Measurements from ENCODE around the gene SUMF1.
"Not testable (repeated sequence)": the region's sequence is repeated elsewhere in the genome, so short reads cannot be mapped to it uniquely, and the experiment has no call there.

SUMF1 gene

GRCh38 chr3:4332574-4332973 lies 134.5 kb downstream of the SUMF1 start:
- no peak for DNase-seq

- no peak for DNase-seq
Measured at GRCh38 chr3:4332111-4332510, 135.0 kb downstream of the SUMF1 start.

DNA sequence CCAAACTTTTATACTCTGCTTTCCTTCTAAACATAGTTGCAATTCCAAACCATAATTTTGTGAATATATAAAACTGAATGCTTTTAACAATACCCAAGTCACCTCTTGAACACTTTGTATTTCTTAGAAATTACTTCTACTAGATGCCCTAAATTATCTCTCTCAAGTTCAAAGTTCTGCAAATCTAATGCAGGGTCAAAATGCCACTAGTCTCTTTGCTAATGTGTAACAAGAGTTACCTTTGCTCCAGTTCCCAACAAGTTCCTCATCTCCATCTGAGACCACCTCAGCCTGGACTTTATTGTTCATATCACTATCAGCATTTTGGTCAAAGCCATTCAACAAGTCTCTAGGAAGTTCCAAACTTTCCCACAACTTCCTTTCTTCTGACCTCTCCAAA lies 137.3 kb downstream of the SUMF1 start:
- DNase-seq: not testable (repeated sequence)

- no peak for DNase-seq
Measured at GRCh38 chr3:4326868-4327267, 140.2 kb downstream of the SUMF1 start.

DNA sequence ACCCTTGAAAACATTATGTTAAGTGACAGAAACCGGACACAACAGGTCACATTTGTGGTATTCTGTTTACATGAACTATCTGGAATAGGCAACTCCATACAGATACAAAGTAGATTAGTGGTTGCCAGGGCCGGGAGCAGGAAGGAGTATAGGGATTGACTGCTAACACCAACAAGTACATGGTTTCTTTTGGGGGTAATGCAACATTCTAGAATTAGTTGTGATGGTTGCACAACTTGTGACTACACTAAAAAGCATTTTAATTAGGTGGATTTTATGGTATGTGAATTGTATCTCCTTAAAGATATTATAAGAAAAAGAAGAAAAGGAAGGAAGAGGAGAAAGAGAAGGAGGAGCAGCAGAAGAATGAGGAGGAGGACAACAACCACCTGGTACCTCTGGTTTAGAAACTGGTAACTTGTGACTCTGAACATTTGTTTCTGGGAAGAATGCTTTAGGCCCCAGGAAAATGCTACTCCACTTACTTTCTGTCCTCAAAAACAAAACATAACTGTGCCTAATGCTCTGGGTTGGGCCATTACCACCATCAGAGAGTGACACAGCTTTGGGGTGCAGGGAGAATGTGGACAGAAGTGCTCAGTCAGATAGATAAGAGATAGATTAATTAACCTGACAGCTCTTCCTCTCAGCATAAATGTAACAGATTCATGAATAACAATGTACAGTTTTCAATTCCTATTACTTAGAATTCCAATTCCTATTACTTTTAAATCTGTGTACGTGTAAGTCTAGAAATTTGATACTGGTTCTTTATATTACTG lies 143.6 kb downstream of the SUMF1 start:
- no peak for DNase-seq

DNA sequence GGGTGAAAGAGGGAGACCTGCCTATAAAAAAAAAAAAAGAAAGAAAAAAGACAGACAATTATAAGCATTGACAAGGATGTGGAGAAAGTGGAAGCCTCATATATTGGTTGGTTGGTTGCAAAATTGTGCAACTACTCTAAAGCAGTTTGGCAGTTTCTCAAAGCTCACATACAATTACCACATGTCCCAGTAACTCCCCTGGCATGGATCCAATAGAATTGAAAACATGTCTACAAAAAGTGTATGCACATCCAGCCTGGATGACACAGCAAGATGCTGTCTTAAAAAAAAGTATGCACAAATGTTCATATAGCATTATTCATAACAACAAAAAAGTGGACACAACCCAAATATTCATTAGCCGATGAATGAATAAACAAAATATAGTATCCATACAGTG lies 144.4 kb downstream of the SUMF1 start:
- DNase-seq: no peak

- no peak for DNase-seq
Measured at GRCh38 chr3:4321732-4322131, 145.3 kb downstream of the SUMF1 start.

DNA sequence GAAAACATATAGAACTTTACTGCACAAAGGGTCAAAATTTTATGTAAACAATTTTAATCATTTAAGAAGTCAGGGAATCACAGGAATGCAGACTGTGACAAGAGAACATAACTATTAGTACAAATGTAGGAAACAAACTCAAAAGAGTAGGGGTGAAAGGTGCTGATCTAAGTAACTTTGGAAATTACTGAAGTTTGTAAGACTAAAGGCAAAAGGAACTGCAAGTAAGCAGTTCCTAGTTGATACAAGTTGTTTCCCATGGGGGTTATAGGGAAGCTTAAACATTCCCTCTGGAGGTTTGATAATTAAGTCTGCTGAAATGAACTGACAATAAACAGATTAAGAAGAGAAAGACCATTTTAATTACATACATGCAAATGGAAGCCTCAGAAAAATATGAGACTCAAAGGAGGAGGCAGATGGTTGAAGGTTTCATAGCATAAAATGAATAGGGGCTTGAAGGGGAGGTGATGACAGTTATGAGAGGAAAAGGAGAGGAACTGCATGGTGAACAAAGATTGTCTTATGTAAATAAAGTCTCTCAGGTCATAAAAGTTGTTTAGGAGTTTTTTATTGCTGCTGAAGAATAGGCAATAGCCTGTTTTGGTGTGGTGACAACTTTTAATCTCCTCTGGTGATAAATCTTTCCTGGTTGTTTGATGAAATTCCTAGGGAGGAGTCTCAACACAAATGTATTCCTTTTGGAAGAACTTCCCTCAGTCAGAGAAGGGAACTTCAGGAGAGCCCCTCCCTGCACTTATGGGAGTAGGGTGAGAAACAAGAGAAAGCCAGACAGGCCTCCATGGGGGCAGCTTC lies 146.8 kb downstream of the SUMF1 start:
- no peak for DNase-seq

DNA sequence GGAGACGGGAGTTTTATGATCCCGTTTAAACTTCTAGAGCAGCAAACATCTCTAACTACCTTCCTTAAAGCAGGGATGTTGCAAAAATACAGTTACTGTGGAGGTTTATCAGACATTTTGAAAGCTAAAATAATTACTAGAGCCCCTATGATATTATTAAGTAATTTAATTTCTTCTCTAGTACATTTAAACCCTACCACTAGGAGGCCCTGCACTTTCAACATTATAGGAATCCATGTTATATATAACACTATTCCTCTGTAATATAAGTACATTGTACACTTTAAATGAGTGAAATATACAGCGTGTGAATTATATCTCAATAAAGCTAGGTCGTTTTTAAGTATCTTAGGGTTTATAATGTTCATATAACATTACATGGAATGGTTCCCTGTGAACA lies 152.4 kb downstream of the SUMF1 start:
- DNase-seq: no peak

- no peak for DNase-seq
Measured at GRCh38 chr3:4313606-4314293, 153.3 kb downstream of the SUMF1 start.

DNA sequence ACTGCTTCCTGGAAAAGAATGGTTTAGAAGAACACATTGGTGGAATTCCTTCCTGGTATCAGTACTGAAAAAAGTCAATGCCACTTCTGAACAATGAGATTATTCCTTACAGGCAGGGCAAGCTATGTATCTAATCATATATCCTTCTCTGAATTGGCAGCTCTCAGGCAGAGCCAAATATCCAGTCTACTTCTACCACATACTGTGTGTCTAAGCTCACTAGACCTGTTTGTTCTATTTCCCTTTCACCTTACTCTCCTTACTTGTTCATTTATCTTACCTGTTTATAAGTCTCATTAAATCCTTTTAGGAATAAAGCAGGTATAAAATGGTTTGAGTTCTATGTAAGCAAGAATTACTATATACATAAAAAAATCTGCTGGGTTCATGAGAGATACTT lies 155.6 kb downstream of the SUMF1 start:
- DNase-seq: no peak

All from activated CD8-positive, alpha-beta memory T cell treated with anti-CD3 and anti-CD28 coated beads, Interleukin-2, amount 50 U/mL, for 48 hours (primary cell).